ENCODE measurements around the gene ZNF273. TPM values are rescaled to one million over a fixed set of nuclear protein-coding genes. Genes with fewer than 3 reads are reported as not detected.
"Not testable (repeated sequence)": the region's sequence is repeated elsewhere in the genome, so short reads cannot be mapped to it uniquely, and the experiment has no call there.

Gene ZNF273
- total RNA-seq, 1 donor from 2014 or later, result 8.4 TPM

- H3K4me1 ChIP-seq, result peaks cover 20% of the 10 kb centered on the region
- H3K4me3 ChIP-seq, result no peak overlapping the region
- intact Hi-C loops (cut with DNase I), result no loop called here
- H3K27me3 ChIP-seq (ENCODE audit: low read depth), result peaks cover 5% of the 10 kb centered on the region
- TF ChIP-seq, protein P1, sequence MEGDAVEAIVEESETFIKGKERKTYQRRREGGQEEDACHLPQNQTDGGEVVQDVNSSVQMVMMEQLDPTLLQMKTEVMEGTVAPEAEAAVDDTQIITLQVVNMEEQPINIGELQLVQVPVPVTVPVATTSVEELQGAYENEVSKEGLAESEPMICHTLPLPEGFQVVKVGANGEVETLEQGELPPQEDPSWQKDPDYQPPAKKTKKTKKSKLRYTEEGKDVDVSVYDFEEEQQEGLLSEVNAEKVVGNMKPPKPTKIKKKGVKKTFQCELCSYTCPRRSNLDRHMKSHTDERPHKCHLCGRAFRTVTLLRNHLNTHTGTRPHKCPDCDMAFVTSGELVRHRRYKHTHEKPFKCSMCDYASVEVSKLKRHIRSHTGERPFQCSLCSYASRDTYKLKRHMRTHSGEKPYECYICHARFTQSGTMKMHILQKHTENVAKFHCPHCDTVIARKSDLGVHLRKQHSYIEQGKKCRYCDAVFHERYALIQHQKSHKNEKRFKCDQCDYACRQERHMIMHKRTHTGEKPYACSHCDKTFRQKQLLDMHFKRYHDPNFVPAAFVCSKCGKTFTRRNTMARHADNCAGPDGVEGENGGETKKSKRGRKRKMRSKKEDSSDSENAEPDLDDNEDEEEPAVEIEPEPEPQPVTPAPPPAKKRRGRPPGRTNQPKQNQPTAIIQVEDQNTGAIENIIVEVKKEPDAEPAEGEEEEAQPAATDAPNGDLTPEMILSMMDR (IDR thresholded peaks at IDR 0.05), result no peak
- no peak overlapping the region for H3K27ac ChIP-seq
- ATAC-seq (no peak), DNase-seq (no peak)
- H3K9me3 ChIP-seq, result no peaks in the 10 kb centered on the region
- no peaks in the 10 kb centered on the region for H3K36me3 ChIP-seq
Measured at GRCh38 chr7:64892666-64893309, 10.3 kb upstream of the ZNF273 start.

DNA sequence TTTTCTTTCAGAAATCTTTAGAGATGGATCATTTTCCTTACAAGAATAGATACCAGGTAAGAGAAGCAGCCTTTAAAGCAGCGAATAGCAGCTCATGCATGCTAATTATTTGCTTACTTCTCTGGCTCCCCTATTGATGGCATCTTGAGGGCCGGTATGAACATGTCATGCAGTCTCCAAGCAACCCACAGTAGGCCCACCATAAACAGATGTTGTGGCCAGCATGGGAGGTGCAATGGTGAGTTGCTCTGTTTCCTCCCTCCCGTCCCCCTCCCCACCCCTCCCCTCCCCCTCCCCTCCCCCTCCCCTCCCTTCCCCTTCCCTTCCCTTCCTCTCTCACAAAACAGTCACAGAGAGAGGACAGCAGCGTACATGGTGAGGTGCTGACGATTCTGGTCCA is 9.7 kb upstream of the ZNF273 start:
- no peak for ATAC-seq
- no peaks in the 10 kb centered on the region for H3K36me3 ChIP-seq
- TF ChIP-seq, protein P1 (IDR thresholded peaks at IDR 0.05), result no peak
- no peak overlapping the region for H3K4me3 ChIP-seq
- DNase-seq, result no peak
- H3K9me3 ChIP-seq, result no peaks in the 10 kb centered on the region
- H3K4me1 ChIP-seq, result peaks cover 14% of the 10 kb centered on the region
- no peak overlapping the region for H3K27ac ChIP-seq
- peaks cover 5% of the 10 kb centered on the region for H3K27me3 ChIP-seq (ENCODE audit: low read depth)
- intact Hi-C loops (cut with DNase I), result no loop called here

GRCh38 chr7:64902461-64902805 is 640 bp upstream of the ZNF273 start:
- peak overlapping the region; percentile 92 for H3K4me3 ChIP-seq
- not testable (repeated sequence) for H3K27me3 ChIP-seq (ENCODE audit: low read depth); H3K27ac ChIP-seq

GRCh38 chr7:64904008-64904407 is 935 bp downstream of the ZNF273 start:
- Histone ChIP-seq H3K36me3 (no peaks in the 10 kb centered on the region), H3K4me3 (peak overlapping the region; percentile 92), H3K4me1 (peaks cover 13% of the 10 kb centered on the region), H3K27me3 (ENCODE audit: low read depth) (no peaks in the 10 kb centered on the region), H3K27ac (no peak overlapping the region), H3K9me3 (no peaks in the 10 kb centered on the region)
- DNase-seq (no peak), ATAC-seq (no peak)
- TF ChIP-seq, protein P1 (IDR thresholded peaks at IDR 0.05), result no peak
- intact Hi-C loops (cut with DNase I), result no loop called here

More at GRCh38 chr7:64902461-64902805, 640 bp upstream of the ZNF273 start:
- H3K9me3 ChIP-seq; H3K36me3 ChIP-seq; DNase-seq; ATAC-seq; intact Hi-C loops (cut with DNase I): not testable (repeated sequence)
- H3K4me1 ChIP-seq, result peaks cover 13% of the 10 kb centered on the region

DNA sequence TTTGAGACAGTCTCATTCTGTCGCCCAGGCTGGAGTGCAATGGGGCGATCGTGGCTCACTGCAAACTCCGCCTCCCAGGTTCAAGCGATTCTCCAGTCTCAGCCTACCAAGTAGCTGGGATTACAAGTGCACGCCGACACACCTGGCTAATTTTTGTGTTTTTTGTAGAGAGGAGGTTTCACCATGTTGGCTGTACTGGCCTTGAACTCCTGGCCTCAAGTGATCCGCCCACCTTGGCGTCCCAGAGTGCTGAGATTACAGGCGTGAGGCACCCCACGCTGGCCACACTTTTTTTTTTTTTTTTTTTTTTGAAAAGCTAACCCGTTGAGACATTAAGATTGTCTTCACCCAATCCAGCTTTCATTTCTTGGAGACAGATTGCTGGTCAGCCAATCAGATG is 2.1 kb downstream of the ZNF273 start:
- H3K9me3 ChIP-seq, result no peaks in the 10 kb centered on the region
- H3K36me3 ChIP-seq, result no peaks in the 10 kb centered on the region
- H3K4me3 ChIP-seq, result no peak overlapping the region
- intact Hi-C loops (cut with DNase I), result no loop called here
- DNase-seq (no peak), ATAC-seq (no peak)
- TF ChIP-seq, protein P1 (IDR thresholded peaks at IDR 0.05), result no peak
- H3K4me1 ChIP-seq, result peaks cover 13% of the 10 kb centered on the region
- H3K27ac ChIP-seq, result no peak overlapping the region
- H3K27me3 ChIP-seq (ENCODE audit: low read depth), result no peaks in the 10 kb centered on the region

- intact Hi-C loops (cut with DNase I), result no loop called here
- TF ChIP-seq, protein P1 (IDR thresholded peaks at IDR 0.05), result no peak
- Histone ChIP-seq H3K4me1 (peaks cover 13% of the 10 kb centered on the region), H3K27me3 (ENCODE audit: low read depth) (no peaks in the 10 kb centered on the region), H3K27ac (no peak overlapping the region), H3K4me3 (no peak overlapping the region), H3K36me3 (no peaks in the 10 kb centered on the region), H3K9me3 (no peaks in the 10 kb centered on the region)
- no peak for DNase-seq
- no peak for ATAC-seq
Measured at GRCh38 chr7:64905547-64905946, 2.5 kb downstream of the ZNF273 start.

Data from lower lobe of right lung (tissue), 2 donors.